ENCODE data around the gene CCDC3. TPM values are rescaled to one million over a fixed set of nuclear protein-coding genes. Genes with fewer than 3 reads are reported as not detected.
"Not testable (repeated sequence)": the region's sequence is repeated elsewhere in the genome, so short reads cannot be mapped to it uniquely, and the experiment has no call there.

The CCDC3 gene
- total RNA-seq: not detected

DNA sequence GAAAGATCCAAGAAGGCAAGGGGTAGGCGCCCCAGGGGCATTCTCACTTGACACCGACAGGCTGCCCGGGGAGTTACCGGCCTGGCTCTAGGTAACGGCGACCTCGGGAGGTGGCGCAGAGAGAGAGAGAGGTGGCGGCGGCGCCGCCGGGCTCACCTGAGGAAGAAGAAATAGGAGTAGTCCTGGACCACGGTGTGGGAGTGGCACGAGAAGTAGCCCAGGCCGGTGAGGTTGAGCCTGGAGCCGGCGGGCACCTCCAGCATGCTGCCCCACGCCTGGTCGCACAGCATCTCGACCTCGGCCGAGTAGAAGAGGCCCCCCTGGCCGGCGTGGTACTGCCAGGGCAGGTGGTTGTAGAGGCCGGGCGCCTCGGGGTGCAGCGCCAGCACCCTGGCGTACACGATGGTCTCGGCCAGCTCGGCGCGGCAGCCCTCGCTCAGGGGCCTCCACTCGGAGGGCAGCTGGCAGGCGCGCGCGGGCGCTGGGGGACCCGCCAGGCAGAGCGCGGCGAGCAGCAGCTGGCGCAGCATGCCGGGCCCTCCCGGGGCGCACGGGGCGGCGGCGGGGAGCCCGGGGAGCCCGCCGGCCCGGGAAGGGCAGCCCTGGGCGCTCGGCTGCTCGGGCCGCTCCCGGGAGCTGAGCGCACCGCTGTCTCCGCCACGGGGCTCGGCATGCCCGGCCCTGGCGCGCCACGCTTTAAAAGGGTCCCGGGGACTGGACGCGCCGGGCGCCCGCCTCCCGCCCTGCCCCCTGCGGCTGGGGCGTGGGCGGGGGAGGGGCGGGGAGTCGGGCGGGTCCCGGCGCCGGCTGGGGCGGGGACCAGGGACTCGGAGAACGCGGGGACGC lies at the start of gene CCDC3:
TSS of gene CCDC3 (minus strand) at position 673 of the 846 bp plus-strand sequence. CDS start at position 530, 143 bp downstream.
- CTCF ChIA-PET: no interaction called here
- POLR2A ChIA-PET: no interaction called here

DNA sequence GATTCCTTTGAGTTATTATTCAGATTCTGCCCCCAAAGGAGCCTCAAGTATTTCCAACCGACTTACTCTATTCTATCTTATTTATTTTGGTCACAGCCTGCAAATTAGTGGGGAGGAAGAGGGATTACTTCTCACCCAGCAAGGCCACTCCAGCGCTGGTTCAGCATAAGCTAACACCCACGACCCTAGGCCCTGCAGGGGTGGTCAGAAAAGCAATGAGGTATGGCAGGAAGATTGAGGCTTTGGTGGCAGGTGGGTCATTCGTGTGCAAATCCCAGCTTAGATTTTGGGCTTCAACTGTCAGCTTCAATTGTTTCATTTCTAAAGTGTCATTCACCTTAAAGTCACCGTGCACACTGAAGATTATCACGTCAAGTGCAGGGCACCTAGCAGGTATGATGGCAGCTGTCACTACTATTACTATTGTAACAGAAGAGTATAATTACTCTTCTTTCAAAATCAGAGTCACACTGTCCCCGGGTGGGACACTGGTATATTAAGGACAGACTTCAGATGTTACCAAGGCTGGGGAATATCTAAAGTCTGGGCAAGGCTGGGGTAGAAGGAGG lies 49.7 kb upstream of the CCDC3 start:
- ChIA-PET POLR2A (no interaction called here), CTCF (no interaction called here)

GRCh38 chr10:13049774-13050420 lies 48.4 kb upstream of the CCDC3 start:
- ChIA-PET CTCF (interaction anchor here (0.6 to 0.7 kb wide), 2 partner anchors 201 to 1614 kb away, joined by 3 read pairs; no protein-coding TSS in a partner anchor), POLR2A (no interaction called here)

DNA sequence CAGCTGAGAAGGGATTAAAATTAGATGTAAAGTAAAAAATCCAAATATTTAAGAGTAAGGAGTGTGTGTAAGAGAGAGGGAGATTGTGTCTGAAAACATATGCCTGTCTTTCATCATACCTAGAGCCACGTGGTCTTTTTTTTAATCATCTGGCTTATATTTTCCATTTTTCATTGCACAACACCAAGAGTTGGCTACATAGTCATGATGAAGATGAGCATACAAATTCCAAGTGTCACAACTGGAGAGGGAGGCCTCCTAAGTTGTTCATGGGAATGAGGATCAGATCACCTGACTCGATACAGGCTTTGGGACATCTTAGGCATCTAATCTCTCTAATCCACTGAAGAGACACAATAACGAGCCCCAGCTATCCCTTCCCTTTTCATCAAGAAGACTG lies 47.2 kb upstream of the CCDC3 start:
- ChIA-PET POLR2A (no interaction called here), CTCF (no interaction called here)

- POLR2A ChIA-PET: no interaction called here
Observed at GRCh38 chr10:13047529-13048206, 46.2 kb upstream of the CCDC3 start.

DNA sequence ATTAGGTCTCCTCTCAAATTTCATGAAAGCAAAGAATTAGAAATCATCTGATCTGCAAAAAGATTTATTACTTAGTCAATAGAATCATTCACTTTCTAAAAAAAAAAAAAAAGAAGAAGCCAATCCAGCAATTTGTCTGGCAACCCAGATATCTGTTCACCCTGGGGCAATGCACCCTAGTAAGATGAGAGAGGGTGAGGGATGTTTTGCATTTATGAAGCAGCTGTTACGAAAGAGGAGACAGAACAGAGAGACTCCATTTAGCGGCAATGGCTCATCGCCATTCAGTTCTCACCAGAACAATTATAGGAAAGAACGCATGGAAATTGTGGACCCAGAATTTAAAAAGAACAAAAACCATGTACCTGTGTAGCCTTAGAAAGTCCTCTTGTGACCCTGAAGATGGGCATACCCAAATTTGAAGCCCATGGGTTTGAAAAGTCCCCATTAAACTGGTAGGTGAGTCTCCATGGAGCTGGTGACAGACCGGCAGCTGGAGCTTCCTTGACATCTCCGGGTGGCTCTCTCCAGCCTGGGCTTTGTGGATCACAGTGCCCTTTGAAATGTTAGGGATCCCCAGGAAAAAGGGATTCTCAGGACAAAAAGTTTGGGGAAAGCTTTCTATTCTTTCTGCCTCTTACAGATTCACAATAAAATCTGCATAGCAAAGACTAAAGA lies 45.5 kb upstream of the CCDC3 start:
- ChIA-PET CTCF (no interaction called here), POLR2A (no interaction called here)

More at GRCh38 chr10:13047529-13048206, 46.2 kb upstream of the CCDC3 start:
- CTCF ChIA-PET: interaction anchor here (0.5 kb wide), 1 partner anchor 558 kb away, joined by 3 read pairs; no protein-coding TSS in a partner anchor

GRCh38 chr10:13043520-13043919 lies 42.0 kb upstream of the CCDC3 start:
- ChIA-PET CTCF (no interaction called here), POLR2A (interaction anchor here (0.6 kb wide), 1 partner anchor 25 kb away, joined by 3 read pairs; no protein-coding TSS in a partner anchor)

DNA sequence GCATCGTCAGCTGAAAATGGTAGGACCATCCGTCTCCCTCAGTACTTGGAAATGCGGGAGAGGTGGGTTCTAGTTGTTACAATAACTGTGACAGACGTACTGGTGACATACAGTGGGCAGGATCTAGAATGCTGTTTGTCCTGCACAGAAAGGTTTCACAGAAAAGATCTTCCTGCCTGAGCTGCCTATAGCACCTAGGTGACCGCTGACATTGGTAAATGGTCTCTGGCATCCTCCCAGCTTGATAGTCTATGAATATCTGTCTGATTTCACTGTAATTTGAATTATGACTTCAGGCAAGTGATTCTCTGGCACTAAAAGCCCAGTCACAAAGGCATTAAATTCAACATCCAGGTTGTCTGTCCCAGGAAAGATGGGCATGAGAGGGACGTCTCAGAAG lies 38.2 kb upstream of the CCDC3 start:
- ChIA-PET CTCF (interaction anchor here (0.8 kb wide), 1 partner anchor 16 kb away, joined by 3 read pairs; no protein-coding TSS in a partner anchor), POLR2A (no interaction called here)

- ChIA-PET CTCF (no interaction called here), POLR2A (interaction anchor here (0.6 kb wide), 1 partner anchor 1085 kb away, joined by 4 read pairs; no protein-coding TSS in a partner anchor)
Observed at GRCh38 chr10:13038391-13038790, 36.9 kb upstream of the CCDC3 start.

DNA sequence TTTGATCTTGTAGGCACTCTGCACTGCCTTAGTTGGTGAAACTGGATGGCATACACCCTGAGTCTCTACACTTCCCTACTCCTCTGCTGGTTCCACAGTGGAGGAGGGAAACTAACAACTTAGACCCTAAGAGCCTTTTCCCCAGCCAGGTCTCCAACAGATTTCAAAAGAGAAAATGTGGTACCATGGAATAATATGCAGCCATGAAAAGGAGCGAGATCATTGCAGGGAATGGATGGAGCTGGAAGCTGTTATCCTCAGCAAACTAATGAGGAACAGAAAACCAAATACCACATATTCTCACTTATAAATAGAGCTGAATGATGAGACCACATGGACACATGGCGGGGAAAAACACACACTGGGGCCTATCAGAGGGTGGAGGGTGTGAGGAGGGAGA lies 36.3 kb upstream of the CCDC3 start:
- POLR2A ChIA-PET: no interaction called here

GRCh38 chr10:13036841-13037240 lies 35.3 kb upstream of the CCDC3 start:
- ChIA-PET CTCF (interaction anchor here (0.6 kb wide), 1 partner anchor 203 kb away, joined by 5 read pairs; no protein-coding TSS in a partner anchor), POLR2A (no interaction called here)

More for the DNA sequence above, 36.3 kb upstream of the CCDC3 start:
- CTCF ChIA-PET: no interaction called here

GRCh38 chr10:13035731-13036130 lies 34.2 kb upstream of the CCDC3 start:
- POLR2A ChIA-PET, CTCF ChIA-PET: not testable (repeated sequence)

GRCh38 chr10:13026873-13027272 lies 25.4 kb upstream of the CCDC3 start:
- ChIA-PET CTCF (no interaction called here), POLR2A (no interaction called here)

DNA sequence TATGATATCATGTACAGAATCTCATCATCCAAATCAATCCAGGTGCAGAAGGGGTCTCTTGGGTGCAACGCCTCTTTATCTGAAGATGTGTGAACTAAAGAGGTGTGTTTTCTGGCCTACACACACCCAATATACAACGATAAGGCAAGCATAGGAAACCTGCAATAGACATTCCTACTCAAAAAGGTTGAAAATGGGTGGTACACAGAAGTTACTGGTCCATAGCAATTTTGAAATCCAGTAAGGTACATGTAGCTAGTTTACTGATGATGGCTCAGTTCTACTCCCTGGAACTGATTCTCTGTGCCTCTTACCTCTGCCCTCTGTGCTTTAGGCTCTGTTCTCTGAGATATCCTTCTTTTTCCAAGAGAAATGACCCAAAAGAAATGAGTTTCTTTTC lies 22.2 kb upstream of the CCDC3 start:
- POLR2A ChIA-PET: no interaction called here
- CTCF ChIA-PET: interaction anchor here (0.6 kb wide), 1 partner anchor 15 kb away, joined by 3 read pairs; no protein-coding TSS in a partner anchor

DNA sequence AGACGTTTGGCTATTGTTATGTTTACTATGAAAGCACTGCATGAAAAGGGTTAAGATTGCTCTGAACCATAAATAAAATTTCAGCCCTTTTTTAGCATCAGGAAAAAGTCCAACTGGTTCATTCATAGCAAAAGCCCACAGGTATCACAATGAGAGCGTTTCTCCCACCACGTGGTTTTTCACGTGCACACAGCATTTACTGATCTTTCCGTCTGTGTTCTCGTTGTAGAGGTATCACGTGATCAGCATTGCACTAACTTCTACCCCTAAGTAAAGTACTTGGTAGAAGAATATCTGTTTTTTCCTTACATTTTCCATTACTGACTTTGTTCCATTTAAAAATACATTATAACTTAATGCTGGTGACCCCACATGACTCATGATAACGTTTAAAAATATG lies 17.8 kb upstream of the CCDC3 start:
- ChIA-PET CTCF (no interaction called here), POLR2A (no interaction called here)

DNA sequence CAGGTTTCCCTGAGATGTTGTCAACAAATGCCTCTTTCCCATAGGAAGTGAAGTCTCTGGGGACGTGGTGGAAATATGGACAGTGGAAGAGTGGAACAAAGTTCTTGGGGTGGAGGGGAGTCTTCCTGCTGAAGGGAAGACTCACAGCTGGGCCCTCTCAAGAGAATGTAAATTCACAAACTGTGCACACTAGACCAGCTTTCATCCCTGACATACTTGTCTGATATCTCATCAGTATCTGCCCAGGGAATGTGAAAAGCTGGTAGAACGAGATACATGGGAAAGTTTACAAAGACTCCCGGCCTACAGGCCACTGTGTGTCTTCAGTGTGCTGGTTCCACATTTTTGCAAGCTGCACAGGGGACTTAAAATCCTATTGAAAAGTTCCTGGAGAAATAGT lies 16.7 kb upstream of the CCDC3 start:
- ChIA-PET POLR2A (no interaction called here), CTCF (no interaction called here)

GRCh38 chr10:13016886-13017285 lies 15.4 kb upstream of the CCDC3 start:
- CTCF ChIA-PET: no interaction called here
- POLR2A ChIA-PET: no interaction called here

- ChIA-PET POLR2A (no interaction called here), CTCF (no interaction called here)
Observed at GRCh38 chr10:13016426-13016825, 14.9 kb upstream of the CCDC3 start.

GRCh38 chr10:13006037-13006436 lies 4.5 kb upstream of the CCDC3 start:
- POLR2A ChIA-PET: no interaction called here

GRCh38 chr10:13003759-13004158 lies 2.2 kb upstream of the CCDC3 start:
- POLR2A ChIA-PET: no interaction called here
- CTCF ChIA-PET: no interaction called here

More at GRCh38 chr10:13006037-13006436, 4.5 kb upstream of the CCDC3 start:
- CTCF ChIA-PET: no interaction called here

Measured in activated CD8-positive, alpha-beta memory T cell treated with anti-CD3 and anti-CD28 coated beads for 36 hours (primary cell).